H9 (cell line): ENCODE data around the gene HEYL. TPM values are rescaled to one million over a fixed set of nuclear protein-coding genes. Genes with fewer than 3 reads are reported as not detected.

ENCODE experiments used
- DNase-seq: peaks from one replicate; pipeline ENCODE4 v3.0.0-alpha.2; 2017
- H2AFZ ChIP-seq: one replicate; pipeline ENCODE4 v1.6.1; 2013; ENCODE audit warnings: mild to moderate bottlenecking, low read length, control low read depth, moderate library complexity
- H2AK5ac ChIP-seq: 2 replicates; pipeline ENCODE4 v1.6.1; 2013; ENCODE audit warnings: low read length, control low read depth, mixed read lengths; ENCODE audit not compliant: insufficient read length
- H2BK120ac ChIP-seq: one replicate; pipeline ENCODE4 v1.6.1; 2013; ENCODE audit warnings: low read depth, mild to moderate bottlenecking, low read length, control low read depth, inconsistent platforms; ENCODE audit not compliant: poor library complexity, severe bottlenecking
- H2BK12ac ChIP-seq: 2 replicates; pipeline ENCODE4 v1.6.1; 2013; ENCODE audit warnings: low read length, control low read depth, mixed read lengths, low read depth; ENCODE audit not compliant: insufficient read length
- H2BK15ac ChIP-seq: 2 replicates; pipeline ENCODE4 v1.6.1; 2013; ENCODE audit warnings: low read depth, low read length, control low read depth
- H2BK20ac ChIP-seq: one replicate; pipeline ENCODE4 v1.6.1; 2013; ENCODE audit warnings: low read depth, mild to moderate bottlenecking, low read length, control low read depth, inconsistent platforms; ENCODE audit not compliant: poor library complexity, severe bottlenecking
- H2BK5ac ChIP-seq: 2 replicates; pipeline ENCODE4 v1.6.1; 2013; ENCODE audit warnings: low read length, control low read depth, mixed read lengths; ENCODE audit not compliant: insufficient read length
- H3K14ac ChIP-seq: 2 replicates; pipeline ENCODE4 v1.6.1; 2013; ENCODE audit warnings: low read length, control low read depth; ENCODE audit not compliant: insufficient read depth
- H3K18ac ChIP-seq: 2 replicates; pipeline ENCODE4 v1.6.1; 2013; ENCODE audit warnings: low read depth, mild to moderate bottlenecking, mixed read lengths, low read length, control low read depth; ENCODE audit not compliant: insufficient read length
- H3K23ac ChIP-seq: 2 replicates; pipeline ENCODE4 v1.6.1; 2013; ENCODE audit warnings: low read length, control low read depth, mixed read lengths, low read depth; ENCODE audit not compliant: insufficient read length
- H3K23me2 ChIP-seq: 2 replicates; pipeline ENCODE4 v1.6.1; 2013; ENCODE audit warnings: low read depth, mild to moderate bottlenecking, mixed read lengths, low read length, control low read depth; ENCODE audit not compliant: insufficient read length, poor library complexity, severe bottlenecking
- H3K27ac ChIP-seq: 2 replicates; pipeline ENCODE4 v1.5.1; 2013; ENCODE audit warnings: low read length, control low read depth, mixed read lengths, low read depth; ENCODE audit not compliant: insufficient read length
- H3K27me3 ChIP-seq: 2 replicates; pipeline ENCODE4 v1.6.1; 2013; ENCODE audit warnings: low read length, control low read depth, inconsistent platforms; ENCODE audit not compliant: insufficient read depth
- H3K4ac ChIP-seq: 2 replicates; pipeline ENCODE4 v1.6.1; 2013; ENCODE audit warnings: low read depth, mild to moderate bottlenecking, control low read depth, inconsistent platforms, low read length, moderate library complexity
- H3K4me1 ChIP-seq: 2 replicates; pipeline ENCODE4 v1.6.1; 2013; ENCODE audit warnings: low read length, control low read depth, inconsistent platforms; ENCODE audit not compliant: insufficient read depth
- H3K4me2 ChIP-seq: 2 replicates; pipeline ENCODE4 v1.6.1; 2013; ENCODE audit warnings: low read length, control low read depth, mixed read lengths; ENCODE audit not compliant: insufficient read length, insufficient read depth
- H3K56ac ChIP-seq: 2 replicates; pipeline ENCODE4 v1.6.1; 2013; ENCODE audit warnings: low read depth, mild to moderate bottlenecking, mixed read lengths, low read length, control low read depth; ENCODE audit not compliant: insufficient read length
- H3K79me1 ChIP-seq: 2 replicates; pipeline ENCODE4 v1.6.1; 2013; ENCODE audit warnings: low read depth, mild to moderate bottlenecking, moderate library complexity, low read length, control low read depth, inconsistent platforms; ENCODE audit not compliant: insufficient read depth, poor library complexity, severe bottlenecking
- H3K79me2 ChIP-seq: 2 replicates; pipeline ENCODE4 v1.6.1; 2013; ENCODE audit warnings: low read length, control low read depth, inconsistent platforms; ENCODE audit not compliant: insufficient read depth
- H3K9ac ChIP-seq: 2 replicates; pipeline ENCODE4 v1.6.1; 2013; ENCODE audit warnings: low read length, control low read depth, mixed read lengths; ENCODE audit not compliant: insufficient read length; ENCODE audit errors: extremely low read depth
- H3K9me3 ChIP-seq: one replicate; pipeline ENCODE4 v1.6.1; 2013; ENCODE audit warnings: low read depth, low read length, inconsistent platforms; ENCODE audit not compliant: control insufficient read depth
- H3T11ph ChIP-seq: one replicate; pipeline ENCODE4 v1.6.1; 2013; ENCODE audit warnings: mild to moderate bottlenecking, low read length, control low read depth, inconsistent platforms
- H4K20me1 ChIP-seq: one replicate; pipeline ENCODE4 v1.6.1; 2013; ENCODE audit not compliant: control insufficient read depth, insufficient read length, insufficient read depth
- H4K5ac ChIP-seq: 2 replicates; pipeline ENCODE4 v1.6.1; 2013; ENCODE audit warnings: low read depth, mild to moderate bottlenecking, mixed read lengths, low read length, control low read depth; ENCODE audit not compliant: insufficient read length
- H4K8ac ChIP-seq: replicated peaks from 2 replicates; pipeline ENCODE4 v1.6.1; 2013; ENCODE audit warnings: low read length, control low read depth, mixed read lengths, low read depth; ENCODE audit not compliant: insufficient read length
- H4K91ac ChIP-seq: 2 replicates; pipeline ENCODE4 v1.6.1; 2013; ENCODE audit warnings: low read depth, mild to moderate bottlenecking, moderate library complexity, mixed read lengths, low read length, control low read depth; ENCODE audit not compliant: insufficient read length
- H3K27ac Mint-ChIP-seq, 3 experiments: 2 replicates in 2 of 3; 3 replicates in 1 of 3; pipeline ENCODE4 v1.8.0; 2020 to 2021; ENCODE audit warnings: mixed read lengths in 3 of 3, mild to moderate bottlenecking in 1 of 3, moderate library complexity in 1 of 3
- H3K27me3 Mint-ChIP-seq: 2 replicates; pipeline ENCODE4 v1.8.0; 2021; ENCODE audit warnings: low read depth, mild to moderate bottlenecking, moderate library complexity, mixed read lengths
- H3K36me3 Mint-ChIP-seq, 3 experiments: 2 replicates in 2 of 3; 3 replicates in 1 of 3; pipeline ENCODE4 v1.8.0; 2020 to 2021; ENCODE audit warnings: low read depth in 3 of 3, mixed read lengths in 3 of 3; ENCODE audit not compliant: insufficient read depth in 1 of 3
- H3K4me1 Mint-ChIP-seq, 2 experiments: 2 replicates each; pipeline ENCODE4 v1.8.0; 2020; ENCODE audit warnings: mixed read lengths in 2 of 2
- H3K4me3 Mint-ChIP-seq, 2 experiments: 2 replicates in 1 of 2; 3 replicates in 1 of 2; pipeline ENCODE4 v1.8.0; 2020 to 2021; ENCODE audit warnings: mild to moderate bottlenecking in 2 of 2, mixed read lengths in 2 of 2, moderate library complexity in 1 of 2
- H3K9me3 Mint-ChIP-seq, 2 experiments: 2 replicates in 1 of 2; 3 replicates in 1 of 2; pipeline ENCODE4 v1.8.0; 2020; ENCODE audit warnings: mild to moderate bottlenecking in 2 of 2, mixed read lengths in 2 of 2, moderate library complexity in 1 of 2
- CTCF ChIP-seq: fragments of 200-600 bp; sonication (generic); conservative IDR thresholded peaks from 3 replicates; pipeline ENCODE4 v1.8.0; 2021; ENCODE audit warnings: antibody characterized with exemption, mild to moderate bottlenecking
- WGBS: extraction: QIAGEN DNeasy Blood & Tissue Kit; methylation state at CpG from one replicate; pipeline ENCODE4 v1.1.7; 2013; ENCODE audit warnings: missing lambda C conversion rate, low lambda C conversion rate, mixed read lengths; ENCODE audit not compliant: insufficient read length; ENCODE audit errors: extremely low coverage; 5-methylcytosine and 5-hydroxymethylcytosine counted together
- total RNA-seq: library from RNA; stranded (reverse); gene quantifications from 2 replicates; pipeline ENCODE4 v1.2.1, GENCODE V29; 2021

The HEYL gene
- total RNA-seq, 1 experiment from 2014 or later: 1.9 TPM

- DNase-seq: no peak
- no peak overlapping the region for H3K23ac ChIP-seq
- no peak overlapping the region for H2AK5ac ChIP-seq
Measured at GRCh38 chr1:39635205-39635870, 4.1 kb downstream of the HEYL start.

More at GRCh38 chr1:39635205-39635870, 4.1 kb downstream of the HEYL start:
- no peak overlapping the region for H3K27ac ChIP-seq
- no CpG with 5 or more reads among the region's 12 CpGs for WGBS
- H3K27me3 ChIP-seq: peaks cover 13% of the 10 kb centered on the region; the same call in 1 of the 2 replicates
- H2BK12ac ChIP-seq: no peak overlapping the region
- Mint-ChIP-seq H3K4me3 (no peak overlapping the region; a peak in 1 of 5 replicates), H3K9me3 (no peaks in the 10 kb centered on the region), H3K36me3 (no peaks in the 10 kb centered on the region), H3K27me3 (peaks cover 95% of the 10 kb centered on the region), H3K27ac (no peak overlapping the region), H3K4me1 (peaks cover 23 to 25% of the 10 kb centered on the region in 2 experiments)
- no peak overlapping the region for H4K91ac ChIP-seq
- no peak overlapping the region for H3K56ac ChIP-seq
- H3K9me3 ChIP-seq: no peaks in the 10 kb centered on the region
- no peak overlapping the region for H4K8ac ChIP-seq
- H3K79me1 ChIP-seq: no peaks in the 10 kb centered on the region
- H2BK5ac ChIP-seq: no peak overlapping the region
- H4K5ac ChIP-seq: no peak overlapping the region
- no peak overlapping the region for H3K14ac ChIP-seq
- no peak overlapping the region for H2BK15ac ChIP-seq
- H3K4me2 ChIP-seq: no peak overlapping the region
- H3K23me2 ChIP-seq: no peaks in the 10 kb centered on the region
- H2BK120ac ChIP-seq: no peak overlapping the region
- H3T11ph ChIP-seq: no peak overlapping the region
- no peak for TF ChIP-seq CTCF
- H3K79me2 ChIP-seq: no peaks in the 10 kb centered on the region
- H4K20me1 ChIP-seq: no peaks in the 10 kb centered on the region
- H3K18ac ChIP-seq: no peak overlapping the region
- no peak overlapping the region for H2AFZ ChIP-seq
- H3K4ac ChIP-seq: no peak overlapping the region
- H3K9ac ChIP-seq: no peak overlapping the region
- H2BK20ac ChIP-seq: no peak overlapping the region
- H3K4me1 ChIP-seq: peaks cover 3% of the 10 kb centered on the region; the same call in 1 of the 2 replicates
